Measurements from ENCODE around the gene ZNF829. TPM values are rescaled to one million over a fixed set of nuclear protein-coding genes. Genes with fewer than 3 reads are reported as not detected.

Gene ZNF829
- total RNA-seq, 1 experiment from 2014 or later, result 4.1 TPM

Small RNA genes lying within 50 kb of the gene (small RNA-seq; reads per million reads assigned to genes)
- not detected for gene RF00019

Other genes starting within 250 kb of the ZNF829 start
- 3.5 and 4.5 TPM in 2 replicates for gene ZNF461, start 249.5 kb downstream of the ZNF829 start, total RNA-seq (2014; rRNA removed; shearing (Covaris generic))
- gene ZNF567, start 228.7 kb downstream of the ZNF829 start, total RNA-seq (2014; rRNA removed; shearing (Covaris generic)), result 1.5 and 1.8 TPM in 2 replicates
- 5.3 and 7.0 TPM in 2 replicates for gene ZNF850, start 143.5 kb downstream of the ZNF829 start, total RNA-seq (2014; rRNA removed; shearing (Covaris generic))
- gene ZNF790, start 77.9 kb downstream of the ZNF829 start, total RNA-seq (2014; rRNA removed; shearing (Covaris generic)), result 0.59 and 1.1 TPM in 2 replicates
- 1.4 and 1.9 TPM in 2 replicates for gene ZNF345, start 65.4 kb downstream of the ZNF829 start, total RNA-seq (2014; rRNA removed; shearing (Covaris generic))
- gene ZNF568, start within 50 bp of the ZNF829 start, total RNA-seq (2014; rRNA removed; shearing (Covaris generic)), result 11.3 and 13.9 TPM in 2 replicates
- gene ZNF420, start 162.1 kb upstream of the ZNF829 start, total RNA-seq (2014; rRNA removed; shearing (Covaris generic)), result 5.4 and 13.1 TPM in 2 replicates

Measured in HT1080 (cell line).